ENCODE measurements around the gene WNT7B.

DNA sequence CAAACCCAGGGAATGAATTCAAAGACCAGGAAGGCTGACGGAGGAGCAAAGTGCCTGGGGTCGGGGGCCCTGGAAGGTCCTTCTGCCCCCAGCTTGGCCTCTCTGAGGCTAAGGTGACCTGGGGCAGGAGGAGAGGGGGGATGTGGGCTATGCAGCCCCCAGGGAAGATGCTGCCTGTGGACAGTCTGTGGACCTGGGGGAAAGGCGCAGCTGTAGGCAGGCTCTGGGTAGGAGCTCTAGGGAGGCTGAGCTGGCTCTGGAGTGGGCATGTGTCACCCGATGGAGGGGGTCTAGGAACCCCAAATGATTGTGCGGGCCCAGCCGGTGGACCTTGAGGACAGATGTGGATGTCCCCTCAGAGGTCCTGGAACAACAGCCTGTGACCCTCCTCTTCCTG is 42.8 kb downstream of the WNT7B start:
- TF ChIP-seq, protein P1, sequence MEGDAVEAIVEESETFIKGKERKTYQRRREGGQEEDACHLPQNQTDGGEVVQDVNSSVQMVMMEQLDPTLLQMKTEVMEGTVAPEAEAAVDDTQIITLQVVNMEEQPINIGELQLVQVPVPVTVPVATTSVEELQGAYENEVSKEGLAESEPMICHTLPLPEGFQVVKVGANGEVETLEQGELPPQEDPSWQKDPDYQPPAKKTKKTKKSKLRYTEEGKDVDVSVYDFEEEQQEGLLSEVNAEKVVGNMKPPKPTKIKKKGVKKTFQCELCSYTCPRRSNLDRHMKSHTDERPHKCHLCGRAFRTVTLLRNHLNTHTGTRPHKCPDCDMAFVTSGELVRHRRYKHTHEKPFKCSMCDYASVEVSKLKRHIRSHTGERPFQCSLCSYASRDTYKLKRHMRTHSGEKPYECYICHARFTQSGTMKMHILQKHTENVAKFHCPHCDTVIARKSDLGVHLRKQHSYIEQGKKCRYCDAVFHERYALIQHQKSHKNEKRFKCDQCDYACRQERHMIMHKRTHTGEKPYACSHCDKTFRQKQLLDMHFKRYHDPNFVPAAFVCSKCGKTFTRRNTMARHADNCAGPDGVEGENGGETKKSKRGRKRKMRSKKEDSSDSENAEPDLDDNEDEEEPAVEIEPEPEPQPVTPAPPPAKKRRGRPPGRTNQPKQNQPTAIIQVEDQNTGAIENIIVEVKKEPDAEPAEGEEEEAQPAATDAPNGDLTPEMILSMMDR (IDR thresholded peaks at IDR 0.05) = no peak
- no peak for TF ChIP-seq ZFX (IDR thresholded peaks at IDR 0.05; ENCODE audit: borderline replicate concordance)
